Neural crest cell (in vitro differentiated cells): ENCODE measurements around the gene ITGA2. TPM values are rescaled to one million over a fixed set of nuclear protein-coding genes. Genes with fewer than 3 reads are reported as not detected.

Experiments
- DNase-seq: peaks from one replicate; pipeline ENCODE4 v3.0.0; 2021; ENCODE audit warnings: low read depth, mixed read lengths, low spot score
- H3K27ac Mint-ChIP-seq: one replicate; pipeline ENCODE4 v1.8.0; 2021; ENCODE audit warnings: mild to moderate bottlenecking, mixed read lengths; ENCODE audit not compliant: unreplicated experiment
- H3K27me3 Mint-ChIP-seq: 2 replicates; pipeline ENCODE4 v1.8.0; 2021; ENCODE audit warnings: low read depth, mild to moderate bottlenecking, mixed read lengths
- H3K36me3 Mint-ChIP-seq: 2 replicates; pipeline ENCODE4 v1.8.0; 2021; ENCODE audit warnings: low read depth, mild to moderate bottlenecking, mixed read lengths
- H3K4me1 Mint-ChIP-seq: 2 replicates; pipeline ENCODE4 v1.8.0; 2021; ENCODE audit warnings: mixed read lengths
- H3K4me3 Mint-ChIP-seq: one replicate; pipeline ENCODE4 v1.8.0; 2021; ENCODE audit warnings: mild to moderate bottlenecking, mixed read lengths
- H3K9me3 Mint-ChIP-seq: 2 replicates; pipeline ENCODE4 v1.8.0; 2021; ENCODE audit warnings: mixed read lengths
- total RNA-seq: library from RNA; stranded (reverse); gene quantifications from 2 replicates; pipeline ENCODE4 v1.2.1, GENCODE V29; 2021
- TF ChIP-seq, protein P1 (sequence below): fragments of 200-600 bp; sonication (generic); conservative IDR thresholded peaks from 2 replicates; pipeline ENCODE4 v1.5.0; 2021; ENCODE audit warnings: antibody characterized with exemption, mild to moderate bottlenecking

Gene ITGA2
- total RNA-seq, 1 donor from 2014 or later: 1.7 TPM

DNA sequence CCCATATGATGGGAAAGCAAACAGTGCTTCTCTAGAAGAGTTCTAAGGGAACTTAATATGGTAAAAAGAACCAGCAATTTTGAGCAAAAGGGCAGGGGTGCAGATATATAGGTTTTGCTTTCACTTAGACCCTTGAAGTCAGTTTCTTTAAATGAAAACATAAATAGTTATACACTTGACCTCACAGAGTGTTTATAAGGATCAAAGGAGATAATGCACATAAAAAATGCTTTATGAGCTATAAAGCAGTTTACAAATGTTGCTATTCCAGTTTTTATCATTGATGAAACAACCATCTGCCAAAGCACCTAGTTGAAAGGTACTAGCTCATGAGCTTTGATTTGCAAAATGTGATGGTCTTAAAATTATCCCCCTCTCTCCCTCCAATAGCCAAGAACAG is 45.7 kb downstream of the ITGA2 start:
- no peak for DNase-seq
- no peak overlapping the region for H3K4me3 Mint-ChIP-seq
- H3K36me3 Mint-ChIP-seq: no peaks in the 10 kb centered on the region
- H3K4me1 Mint-ChIP-seq: no peaks in the 10 kb centered on the region
- H3K9me3 Mint-ChIP-seq: no peaks in the 10 kb centered on the region
- no peak overlapping the region for H3K27ac Mint-ChIP-seq
- no peaks in the 10 kb centered on the region for H3K27me3 Mint-ChIP-seq
- TF ChIP-seq, protein P1, sequence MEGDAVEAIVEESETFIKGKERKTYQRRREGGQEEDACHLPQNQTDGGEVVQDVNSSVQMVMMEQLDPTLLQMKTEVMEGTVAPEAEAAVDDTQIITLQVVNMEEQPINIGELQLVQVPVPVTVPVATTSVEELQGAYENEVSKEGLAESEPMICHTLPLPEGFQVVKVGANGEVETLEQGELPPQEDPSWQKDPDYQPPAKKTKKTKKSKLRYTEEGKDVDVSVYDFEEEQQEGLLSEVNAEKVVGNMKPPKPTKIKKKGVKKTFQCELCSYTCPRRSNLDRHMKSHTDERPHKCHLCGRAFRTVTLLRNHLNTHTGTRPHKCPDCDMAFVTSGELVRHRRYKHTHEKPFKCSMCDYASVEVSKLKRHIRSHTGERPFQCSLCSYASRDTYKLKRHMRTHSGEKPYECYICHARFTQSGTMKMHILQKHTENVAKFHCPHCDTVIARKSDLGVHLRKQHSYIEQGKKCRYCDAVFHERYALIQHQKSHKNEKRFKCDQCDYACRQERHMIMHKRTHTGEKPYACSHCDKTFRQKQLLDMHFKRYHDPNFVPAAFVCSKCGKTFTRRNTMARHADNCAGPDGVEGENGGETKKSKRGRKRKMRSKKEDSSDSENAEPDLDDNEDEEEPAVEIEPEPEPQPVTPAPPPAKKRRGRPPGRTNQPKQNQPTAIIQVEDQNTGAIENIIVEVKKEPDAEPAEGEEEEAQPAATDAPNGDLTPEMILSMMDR: no peak

GRCh38 chr5:53035868-53036381 is 46.8 kb downstream of the ITGA2 start:
- Mint-ChIP-seq H3K4me3 (no peak overlapping the region), H3K9me3 (no peaks in the 10 kb centered on the region), H3K27me3 (no peaks in the 10 kb centered on the region), H3K27ac (no peak overlapping the region), H3K36me3 (no peaks in the 10 kb centered on the region), H3K4me1 (no peaks in the 10 kb centered on the region)
- DNase-seq: peak; percentile 5
- TF ChIP-seq, protein P1: peak; percentile 55

DNA sequence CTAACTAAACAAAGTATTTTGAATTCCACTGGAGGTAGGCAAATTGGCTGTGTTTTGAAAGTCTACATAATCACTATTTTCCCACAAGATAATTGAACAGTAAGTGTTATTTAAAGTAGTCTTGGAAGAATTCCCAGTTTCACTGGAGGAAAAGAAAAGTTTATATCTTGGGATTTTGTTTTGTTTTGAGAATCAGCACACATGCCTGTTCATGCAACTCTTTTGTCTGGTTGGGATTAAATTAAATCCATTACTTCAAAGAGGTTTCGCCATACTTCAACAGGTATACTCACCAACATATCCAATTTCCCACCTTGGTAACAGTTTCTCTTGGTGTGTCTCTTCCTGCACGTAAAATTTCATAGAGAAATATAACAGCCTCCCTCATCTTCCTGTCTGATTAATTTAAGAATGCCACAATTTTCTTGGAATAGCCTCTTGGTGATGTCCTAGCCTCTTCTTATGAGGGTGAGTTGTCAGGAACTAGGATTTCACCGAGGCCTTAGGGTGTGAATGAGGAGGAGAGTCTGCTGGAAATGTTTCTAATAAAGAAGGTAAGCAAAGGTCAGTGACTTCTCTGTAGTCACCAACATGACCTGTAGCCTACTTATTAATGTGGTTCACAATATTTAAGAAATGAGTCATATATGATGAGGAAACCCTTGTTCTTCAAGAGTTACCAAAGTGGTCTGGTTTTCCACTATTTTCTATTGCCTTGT is 48.1 kb downstream of the ITGA2 start:
- no peaks in the 10 kb centered on the region for H3K36me3 Mint-ChIP-seq

DNA sequence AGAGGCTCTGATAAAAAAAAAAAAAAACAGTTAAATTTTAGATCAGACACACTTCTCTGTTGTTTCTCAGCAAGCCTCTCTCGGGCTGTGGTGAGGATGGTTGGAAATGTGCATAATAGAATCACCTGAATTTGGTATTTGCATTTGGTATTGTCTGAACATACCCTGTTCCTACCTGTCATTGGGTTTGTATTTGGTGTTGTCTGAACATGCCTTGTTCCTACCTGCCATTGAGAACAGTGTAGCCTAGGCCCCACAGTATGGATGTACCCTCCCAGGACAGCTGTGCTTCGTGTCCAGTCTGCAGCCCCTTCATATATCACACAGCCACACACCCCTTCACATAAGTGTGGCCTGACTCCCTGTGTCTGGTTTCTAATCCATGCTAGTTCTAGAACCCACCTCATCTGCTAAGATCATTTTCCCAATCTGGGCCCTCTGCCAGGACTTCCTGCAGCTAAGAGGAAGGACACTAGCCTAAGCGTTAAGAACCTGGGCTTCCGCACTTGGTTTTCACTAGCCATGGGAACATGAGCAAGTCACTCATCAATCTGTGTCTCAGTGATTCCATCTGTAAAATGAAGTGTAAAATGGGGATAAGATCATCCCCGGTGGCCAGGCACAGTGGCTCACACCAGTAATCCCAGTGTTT is 49.2 kb downstream of the ITGA2 start:
- H3K27ac Mint-ChIP-seq: peak overlapping the region; percentile 19
- no peak overlapping the region for H3K4me3 Mint-ChIP-seq
- TF ChIP-seq, protein P1: no peak
- H3K4me1 Mint-ChIP-seq: no peaks in the 10 kb centered on the region
- no peaks in the 10 kb centered on the region for H3K36me3 Mint-ChIP-seq
- no peaks in the 10 kb centered on the region for H3K9me3 Mint-ChIP-seq
- DNase-seq: no peak
- no peaks in the 10 kb centered on the region for H3K27me3 Mint-ChIP-seq

More for the DNA sequence above, 48.1 kb downstream of the ITGA2 start:
- H3K4me1 Mint-ChIP-seq: no peaks in the 10 kb centered on the region
- no peaks in the 10 kb centered on the region for H3K9me3 Mint-ChIP-seq
- H3K27ac Mint-ChIP-seq: no peak overlapping the region
- no peak for DNase-seq
- H3K27me3 Mint-ChIP-seq: no peaks in the 10 kb centered on the region
- no peak overlapping the region for H3K4me3 Mint-ChIP-seq
- TF ChIP-seq, protein P1: no peak

DNA sequence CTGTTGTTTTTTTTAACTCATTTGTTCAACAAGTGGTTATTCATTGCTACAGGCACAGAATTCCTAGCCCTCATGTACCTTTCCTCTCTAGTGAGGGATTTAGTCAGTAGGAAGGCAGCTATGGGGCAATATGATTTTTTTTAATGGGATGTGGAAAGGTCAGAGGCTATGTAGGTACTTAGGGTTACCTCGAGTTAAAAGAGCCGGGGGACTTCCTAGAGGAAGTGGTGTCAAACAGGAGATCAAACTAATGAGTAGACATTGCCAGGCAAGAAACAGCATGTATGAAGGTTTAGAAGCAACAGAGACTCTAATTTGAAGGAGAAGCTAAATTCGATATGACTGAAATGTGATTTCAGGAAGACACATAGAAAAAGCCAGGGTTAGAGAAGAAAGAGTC is 50.7 kb downstream of the ITGA2 start:
- Mint-ChIP-seq H3K27ac (no peak overlapping the region), H3K4me1 (no peaks in the 10 kb centered on the region), H3K36me3 (no peaks in the 10 kb centered on the region), H3K4me3 (no peak overlapping the region), H3K9me3 (no peaks in the 10 kb centered on the region), H3K27me3 (no peaks in the 10 kb centered on the region)
- no peak for DNase-seq
- TF ChIP-seq, protein P1: no peak
